ENCODE results near the gene HSPB7.
"Not testable (repeated sequence)": the region's sequence is repeated elsewhere in the genome, so short reads cannot be mapped to it uniquely, and the experiment has no call there.

HSPB7 gene

GRCh38 chr1:16038620-16038912, 20.7 kb upstream of the HSPB7 start:
- Histone ChIP-seq H4K20me1 (ENCODE audit: insufficient read depth, low read length) (no peaks in the 10 kb centered on the region), H3K9me3 (ENCODE audit: insufficient read depth, low read length) (no peaks in the 10 kb centered on the region), H3K27ac (ENCODE audit: low read length) (no peak overlapping the region), H3K27me3 (ENCODE audit: low read depth, low read length) (no peaks in the 10 kb centered on the region; the same call in 1 of the 2 replicates), H3K9ac (ENCODE audit: low read length) (no peak overlapping the region), H3K4me2 (ENCODE audit: low read length) (no peak overlapping the region), H3K4me3 (ENCODE audit: low read length) (no peak overlapping the region), H3K36me3 (replicated peaks; ENCODE audit: low read depth, low read length) (no peaks in the 10 kb centered on the region), H3K4me1 (ENCODE audit: low read length) (peaks cover 2% of the 10 kb centered on the region; the same call in 1 of the 2 replicates), H3K79me2 (ENCODE audit: low read length) (no peaks in the 10 kb centered on the region), H2AFZ (ENCODE audit: low read depth, low read length) (no peak overlapping the region)
- TF ChIP-seq CTCF (IDR thresholded peaks at IDR 0.05; ENCODE audit: low read depth, low read length) (no peak), EZH2phosphoT487 (IDR thresholded peaks at IDR 0.05; ENCODE audit: low read depth) (no peak)

GRCh38 chr1:16036461-16036860, 18.6 kb upstream of the HSPB7 start:
- not testable (repeated sequence) for H3K79me2 ChIP-seq (ENCODE audit: low read length); H3K4me3 ChIP-seq (ENCODE audit: low read length); H3K27ac ChIP-seq (ENCODE audit: low read length); H3K4me2 ChIP-seq (ENCODE audit: low read length); H3K4me1 ChIP-seq (ENCODE audit: low read length); H3K9ac ChIP-seq (ENCODE audit: low read length); H3K9me3 ChIP-seq (ENCODE audit: insufficient read depth, low read length); H2AFZ ChIP-seq (ENCODE audit: low read depth, low read length); H3K27me3 ChIP-seq (ENCODE audit: low read depth, low read length); H4K20me1 ChIP-seq (ENCODE audit: insufficient read depth, low read length); H3K36me3 ChIP-seq (replicated peaks; ENCODE audit: low read depth, low read length)

GRCh38 chr1:16033103-16033632, 15.3 kb upstream of the HSPB7 start:
- H3K4me2 ChIP-seq (ENCODE audit: low read length); H4K20me1 ChIP-seq (ENCODE audit: insufficient read depth, low read length); H3K79me2 ChIP-seq (ENCODE audit: low read length); H3K4me1 ChIP-seq (ENCODE audit: low read length); H3K9ac ChIP-seq (ENCODE audit: low read length); H3K27me3 ChIP-seq (ENCODE audit: low read depth, low read length); H2AFZ ChIP-seq (ENCODE audit: low read depth, low read length); H3K9me3 ChIP-seq (ENCODE audit: insufficient read depth, low read length); H3K4me3 ChIP-seq (ENCODE audit: low read length); H3K36me3 ChIP-seq (replicated peaks; ENCODE audit: low read depth, low read length); H3K27ac ChIP-seq (ENCODE audit: low read length): not testable (repeated sequence)

GRCh38 chr1:16032388-16033102, 14.7 kb upstream of the HSPB7 start:
- Histone ChIP-seq H3K79me2 (ENCODE audit: low read length) (no peaks in the 10 kb centered on the region), H3K9me3 (ENCODE audit: insufficient read depth, low read length) (no peaks in the 10 kb centered on the region), H3K27me3 (ENCODE audit: low read depth, low read length) (0 out of 2 replicates have a peak, but pooled peaks cover 4% of the 10 kb centered on the region), H3K4me1 (ENCODE audit: low read length) (peaks cover 2% of the 10 kb centered on the region; the same call in 1 of the 2 replicates), H2AFZ (ENCODE audit: low read depth, low read length) (no peak overlapping the region), H3K27ac (ENCODE audit: low read length) (no peak overlapping the region), H3K36me3 (replicated peaks; ENCODE audit: low read depth, low read length) (no peaks in the 10 kb centered on the region), H4K20me1 (ENCODE audit: insufficient read depth, low read length) (no peaks in the 10 kb centered on the region), H3K4me2 (ENCODE audit: low read length) (no peak overlapping the region), H3K4me3 (ENCODE audit: low read length) (no peak overlapping the region), H3K9ac (ENCODE audit: low read length) (no peak overlapping the region)
- no peak for TF ChIP-seq EZH2phosphoT487 (IDR thresholded peaks at IDR 0.05; ENCODE audit: low read depth)
- peak; percentile 42 for TF ChIP-seq CTCF (IDR thresholded peaks at IDR 0.05; ENCODE audit: low read depth, low read length)

GRCh38 chr1:16031551-16031950, 13.7 kb upstream of the HSPB7 start:
- H3K36me3 ChIP-seq (replicated peaks; ENCODE audit: low read depth, low read length) = no peaks in the 10 kb centered on the region
- H3K27ac ChIP-seq (ENCODE audit: low read length) = no peak overlapping the region
- no peak overlapping the region for H2AFZ ChIP-seq (ENCODE audit: low read depth, low read length)
- no peaks in the 10 kb centered on the region for H4K20me1 ChIP-seq (ENCODE audit: insufficient read depth, low read length)
- H3K9ac ChIP-seq (ENCODE audit: low read length) = no peak overlapping the region
- peaks cover 2% of the 10 kb centered on the region; the same call in 1 of the 2 replicates for H3K4me1 ChIP-seq (ENCODE audit: low read length)
- no peak overlapping the region for H3K4me2 ChIP-seq (ENCODE audit: low read length)
- H3K79me2 ChIP-seq (ENCODE audit: low read length) = no peaks in the 10 kb centered on the region
- H3K9me3 ChIP-seq (ENCODE audit: insufficient read depth, low read length) = no peaks in the 10 kb centered on the region
- 0 out of 2 replicates have a peak, but pooled peaks cover 4% of the 10 kb centered on the region for H3K27me3 ChIP-seq (ENCODE audit: low read depth, low read length)
- TF ChIP-seq CTCF (IDR thresholded peaks at IDR 0.05; ENCODE audit: low read depth, low read length) = no peak
- no peak for TF ChIP-seq EZH2phosphoT487 (IDR thresholded peaks at IDR 0.05; ENCODE audit: low read depth)
- H3K4me3 ChIP-seq (ENCODE audit: low read length) = no peak overlapping the region

Measured in OCI-LY3 (cell line).